Neural progenitor cell (in vitro differentiated cells): ENCODE measurements around the gene NUP214.

Source experiments
- CTCF ChIP-seq: fragments of 200-600 bp; sonication (generic); IDR thresholded peaks from 2 replicates; pipeline ENCODE4 v1.5.1; 2017; ENCODE audit warnings: antibody characterized with exemption, mild to moderate bottlenecking
- EZH2phosphoT487 ChIP-seq: fragments of 200-600 bp; sonication (generic); IDR thresholded peaks from 2 replicates; pipeline ENCODE4 v1.6.1; 2017; ENCODE audit warnings: antibody characterized with exemption

GRCh38 chr9:131080589-131080988 is 44.8 kb upstream of the NUP214 start:
- no peak for TF ChIP-seq CTCF
- no peak for TF ChIP-seq EZH2phosphoT487
